ENCODE results near the gene ANKRD55.
A peak's percentile ranks its signal among the peaks of the same experiment; 100 is the strongest.
"Not testable (repeated sequence)": the region's sequence is repeated elsewhere in the genome, so short reads cannot be mapped to it uniquely, and the experiment has no call there.

The ANKRD55 gene

GRCh38 chr5:56152437-56152836 lies 80.7 kb downstream of the ANKRD55 start:
- no peak overlapping the region for H3K4me3 ChIP-seq (ENCODE audit: low read depth, low read length)
- no peak for TF ChIP-seq CTCF (IDR thresholded peaks at IDR 0.05; ENCODE audit: low read depth, low read length)

DNA sequence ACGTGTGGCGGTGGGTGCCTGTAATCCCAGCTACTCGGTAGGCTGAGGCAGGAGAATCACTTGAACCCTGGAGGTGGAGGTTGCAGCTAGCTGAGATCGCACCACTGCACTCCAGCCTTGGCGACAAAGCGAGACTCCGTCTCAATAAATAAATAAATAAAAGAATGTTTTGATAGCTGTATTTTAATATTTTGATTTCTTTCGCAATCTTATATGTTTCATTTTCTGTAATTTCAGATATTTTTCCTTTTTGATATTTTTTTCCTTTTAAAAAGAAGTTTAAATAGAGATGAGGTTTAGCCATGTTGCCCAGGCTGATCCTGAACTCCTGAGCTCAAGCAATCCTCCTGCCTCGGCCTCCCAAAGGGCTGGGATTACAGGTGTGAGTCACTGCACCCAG lies 82.4 kb downstream of the ANKRD55 start:
- not testable (repeated sequence) for H3K9me3 ChIP-seq (ENCODE audit: severe bottlenecking); H3K4me3 ChIP-seq (ENCODE audit: low read depth, low read length); DNase-seq; H3K27ac ChIP-seq; H3K27me3 ChIP-seq (ENCODE audit: insufficient read depth, low read depth, severe bottlenecking); H3K36me3 ChIP-seq

More at GRCh38 chr5:56152437-56152836, 80.7 kb downstream of the ANKRD55 start:
- Histone ChIP-seq H3K9me3 (ENCODE audit: severe bottlenecking) (no peaks in the 10 kb centered on the region), H3K36me3 (peaks cover 16% of the 10 kb centered on the region), H3K27ac (no peak overlapping the region), H3K27me3 (ENCODE audit: insufficient read depth, low read depth, severe bottlenecking) (no peaks in the 10 kb centered on the region)
- DNase-seq, result no peak

DNA sequence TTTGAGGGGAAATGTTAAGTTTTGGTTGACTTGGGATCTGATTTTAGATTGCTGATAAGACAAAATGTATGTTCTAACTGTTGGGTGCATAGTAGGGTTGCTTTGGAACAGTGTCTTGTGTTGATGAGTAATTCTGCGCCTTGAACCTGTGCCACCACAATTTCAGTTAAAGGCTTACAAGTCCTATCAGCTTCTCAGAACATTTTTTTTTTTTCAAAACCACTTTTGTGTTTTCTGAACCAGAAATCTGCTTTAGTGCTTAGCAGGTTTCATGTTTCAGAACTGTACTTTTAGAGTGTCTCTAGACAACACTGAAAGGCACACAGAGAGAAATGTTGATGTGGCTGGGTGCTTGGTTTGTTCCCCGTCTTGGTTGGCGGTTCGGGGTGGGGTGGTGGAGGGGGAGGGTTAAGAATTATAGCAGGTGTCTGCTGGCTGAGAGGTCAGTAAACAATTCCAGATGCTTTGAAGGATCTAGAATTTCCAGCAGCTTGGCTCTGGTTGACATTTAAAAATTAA lies 84.6 kb downstream of the ANKRD55 start:
- peak; percentile 48 for DNase-seq
- no peaks in the 10 kb centered on the region for H3K9me3 ChIP-seq (ENCODE audit: severe bottlenecking)
- H3K4me3 ChIP-seq (ENCODE audit: low read depth, low read length), result no peak overlapping the region
- H3K27me3 ChIP-seq (ENCODE audit: insufficient read depth, low read depth, severe bottlenecking), result no peaks in the 10 kb centered on the region
- peak overlapping the region; percentile 80 for H3K27ac ChIP-seq
- no peaks in the 10 kb centered on the region for H3K36me3 ChIP-seq
- TF ChIP-seq CTCF (IDR thresholded peaks at IDR 0.05; ENCODE audit: low read depth, low read length), result no peak

- no peaks in the 10 kb centered on the region for H3K27me3 ChIP-seq (ENCODE audit: insufficient read depth, low read depth, severe bottlenecking)
- TF ChIP-seq CTCF (IDR thresholded peaks at IDR 0.05; ENCODE audit: low read depth, low read length), result no peak
- no peak overlapping the region for H3K4me3 ChIP-seq (ENCODE audit: low read depth, low read length)
- H3K27ac ChIP-seq, result peak overlapping the region; percentile 80
- H3K36me3 ChIP-seq, result no peaks in the 10 kb centered on the region
- no peaks in the 10 kb centered on the region for H3K9me3 ChIP-seq (ENCODE audit: severe bottlenecking)
- no peak for DNase-seq
Observed at GRCh38 chr5:56147659-56148230, 85.4 kb downstream of the ANKRD55 start.

DNA sequence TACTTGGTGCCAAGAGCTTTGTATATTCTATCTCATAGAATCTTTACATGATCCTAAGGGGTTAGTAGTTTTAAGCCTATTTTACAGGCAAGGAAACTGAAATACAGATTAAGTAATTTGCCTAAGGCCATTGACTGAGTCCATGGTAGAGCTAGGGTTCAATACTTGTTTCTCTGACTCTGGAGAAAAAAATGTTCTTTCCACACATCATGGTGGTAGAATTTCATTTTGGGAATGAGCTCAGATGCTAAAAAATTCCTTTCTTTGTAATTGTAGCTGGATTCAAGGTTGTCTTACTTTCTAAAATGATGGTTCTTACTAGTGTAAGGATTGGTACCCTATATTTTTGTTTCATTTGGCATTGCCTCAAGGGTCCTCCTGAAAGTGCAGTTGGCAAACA lies 86.0 kb downstream of the ANKRD55 start:
- Histone ChIP-seq H3K4me3 (ENCODE audit: low read depth, low read length) (no peak overlapping the region), H3K9me3 (ENCODE audit: severe bottlenecking) (no peaks in the 10 kb centered on the region), H3K36me3 (no peaks in the 10 kb centered on the region), H3K27me3 (ENCODE audit: insufficient read depth, low read depth, severe bottlenecking) (no peaks in the 10 kb centered on the region), H3K27ac (peak overlapping the region; percentile 80)
- TF ChIP-seq CTCF (IDR thresholded peaks at IDR 0.05; ENCODE audit: low read depth, low read length), result no peak
- no peak for DNase-seq

DNA sequence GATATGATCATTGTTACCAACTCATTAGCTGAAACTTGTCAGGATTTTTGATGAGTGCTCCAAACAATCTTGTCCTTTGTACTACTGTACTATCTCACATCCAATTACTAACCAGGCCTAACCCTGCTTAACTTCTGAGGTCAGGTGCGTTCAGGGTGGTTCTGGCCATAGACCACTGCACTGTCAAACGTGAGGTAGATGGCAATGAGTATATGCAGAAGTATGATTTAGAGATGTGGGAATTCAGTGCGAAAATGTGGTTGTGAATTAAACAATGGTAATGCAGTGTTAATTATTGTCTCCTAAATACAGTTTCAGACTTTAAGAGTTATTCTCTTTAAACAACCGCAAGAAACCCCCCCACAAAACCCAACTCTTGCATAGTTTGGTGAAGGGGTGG lies 86.5 kb downstream of the ANKRD55 start:
- Histone ChIP-seq H3K27me3 (ENCODE audit: insufficient read depth, low read depth, severe bottlenecking) (no peaks in the 10 kb centered on the region), H3K4me3 (ENCODE audit: low read depth, low read length) (no peak overlapping the region), H3K36me3 (no peaks in the 10 kb centered on the region), H3K27ac (peak overlapping the region; percentile 14; the same call in 1 of the 2 replicates), H3K9me3 (ENCODE audit: severe bottlenecking) (no peaks in the 10 kb centered on the region)
- DNase-seq, result no peak
- no peak for TF ChIP-seq CTCF (IDR thresholded peaks at IDR 0.05; ENCODE audit: low read depth, low read length)

All from WERI-Rb-1 (cell line).